A673 (cell line): ENCODE measurements around the gene CYP2A7.

ENCODE experiments used
- EZH2 ChIP-seq: fragments of 200-600 bp; sonication (generic); IDR thresholded peaks from 2 replicates; pipeline ENCODE4 v1.6.1; 2017; ENCODE audit warnings: borderline replicate concordance, low read depth, mild to moderate bottlenecking, mixed read lengths, antibody characterized with exemption, low read length; ENCODE audit not compliant: poor library complexity, severe bottlenecking
- TF ChIP-seq, protein P1 (sequence below): fragments of 300-800, 200-600 bp; sonication (generic); conservative IDR thresholded peaks from 2 replicates; pipeline ENCODE4 v1.5.1; 2017; ENCODE audit warnings: low read depth, mild to moderate bottlenecking, antibody characterized with exemption, low read length, moderate library complexity, mixed read lengths

DNA sequence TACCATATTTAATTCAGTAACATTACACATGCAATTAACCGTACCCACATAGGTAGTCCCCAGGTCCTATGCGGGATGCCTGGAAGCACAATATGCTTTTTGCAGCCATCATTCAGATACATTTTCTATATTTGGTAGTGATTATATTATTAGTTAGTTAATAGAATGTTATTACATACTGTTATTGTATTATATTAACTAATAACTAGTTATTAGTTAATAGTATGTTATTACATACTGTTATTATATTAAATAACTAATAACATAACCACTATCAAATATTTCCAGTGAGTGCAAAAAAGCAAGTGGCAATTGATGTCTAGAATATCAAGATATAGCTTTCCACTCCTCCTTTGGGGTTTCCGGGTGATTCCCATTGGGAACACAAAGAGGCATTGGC, 45.5 kb upstream of the CYP2A7 start:
- TF ChIP-seq, protein P1, sequence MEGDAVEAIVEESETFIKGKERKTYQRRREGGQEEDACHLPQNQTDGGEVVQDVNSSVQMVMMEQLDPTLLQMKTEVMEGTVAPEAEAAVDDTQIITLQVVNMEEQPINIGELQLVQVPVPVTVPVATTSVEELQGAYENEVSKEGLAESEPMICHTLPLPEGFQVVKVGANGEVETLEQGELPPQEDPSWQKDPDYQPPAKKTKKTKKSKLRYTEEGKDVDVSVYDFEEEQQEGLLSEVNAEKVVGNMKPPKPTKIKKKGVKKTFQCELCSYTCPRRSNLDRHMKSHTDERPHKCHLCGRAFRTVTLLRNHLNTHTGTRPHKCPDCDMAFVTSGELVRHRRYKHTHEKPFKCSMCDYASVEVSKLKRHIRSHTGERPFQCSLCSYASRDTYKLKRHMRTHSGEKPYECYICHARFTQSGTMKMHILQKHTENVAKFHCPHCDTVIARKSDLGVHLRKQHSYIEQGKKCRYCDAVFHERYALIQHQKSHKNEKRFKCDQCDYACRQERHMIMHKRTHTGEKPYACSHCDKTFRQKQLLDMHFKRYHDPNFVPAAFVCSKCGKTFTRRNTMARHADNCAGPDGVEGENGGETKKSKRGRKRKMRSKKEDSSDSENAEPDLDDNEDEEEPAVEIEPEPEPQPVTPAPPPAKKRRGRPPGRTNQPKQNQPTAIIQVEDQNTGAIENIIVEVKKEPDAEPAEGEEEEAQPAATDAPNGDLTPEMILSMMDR, result no peak
- TF ChIP-seq EZH2, result no peak
